BE2C (cell line): ENCODE results near the gene PIK3CB.
A peak's percentile ranks its signal among the peaks of the same experiment; 100 is the strongest.

Experiments
- DNase-seq: peaks from one replicate; pipeline ENCODE4 v3.0.0-alpha.2; 2020
- H3K27me3 ChIP-seq: fragments of 250-450 bp; sonication (Bioruptor Pico); 2 replicates; pipeline ENCODE4 v1.5.1; 2020; ENCODE audit warnings: mild to moderate bottlenecking
- H3K36me3 ChIP-seq: fragments of 250-450 bp; sonication (Bioruptor Pico); 2 replicates; pipeline ENCODE4 v1.5.1; 2020; ENCODE audit warnings: mild to moderate bottlenecking
- H3K4me1 ChIP-seq: fragments of 250-450 bp; sonication (Bioruptor Pico); 2 replicates; pipeline ENCODE4 v1.5.1; 2020
- H3K4me3 ChIP-seq: 2 replicates; pipeline ENCODE4 v1.5.1; 2011; ENCODE audit warnings: low read depth, low read length
- H3K9me3 ChIP-seq: fragments of 250-450 bp; sonication (Bioruptor Pico); 2 replicates; pipeline ENCODE4 v1.5.1; 2020
- CTCF ChIP-seq: IDR thresholded peaks from 2 replicates; pipeline ENCODE4 v1.5.1; 2012; ENCODE audit warnings: mild to moderate bottlenecking, low read depth, low read length

The PIK3CB gene

DNA sequence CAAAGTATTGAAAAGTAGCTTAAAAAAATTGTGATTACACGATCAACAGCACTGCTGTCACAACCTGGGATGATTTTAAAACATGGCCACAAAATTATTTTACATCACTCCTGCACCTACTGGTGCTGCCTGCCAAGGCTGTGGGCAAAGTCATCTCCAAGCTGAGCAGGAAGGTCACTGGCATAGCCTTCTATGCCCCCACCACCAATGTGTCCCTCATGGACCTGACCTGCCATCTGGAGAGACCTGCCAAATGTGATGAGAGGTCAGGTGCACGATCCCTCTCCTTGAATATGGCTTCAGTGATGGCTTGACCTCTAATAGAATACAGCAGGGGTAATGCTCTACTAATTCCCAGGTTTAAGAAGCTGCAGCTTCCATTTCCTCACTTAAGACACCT, 57.8 kb downstream of the PIK3CB start:
- DNase-seq = no peak
- Histone ChIP-seq H3K9me3 (no peaks in the 10 kb centered on the region), H3K27me3 (no peaks in the 10 kb centered on the region), H3K4me1 (peaks cover 3% of the 10 kb centered on the region), H3K36me3 (no peaks in the 10 kb centered on the region), H3K4me3 (no peak overlapping the region)
- TF ChIP-seq CTCF = no peak

DNA sequence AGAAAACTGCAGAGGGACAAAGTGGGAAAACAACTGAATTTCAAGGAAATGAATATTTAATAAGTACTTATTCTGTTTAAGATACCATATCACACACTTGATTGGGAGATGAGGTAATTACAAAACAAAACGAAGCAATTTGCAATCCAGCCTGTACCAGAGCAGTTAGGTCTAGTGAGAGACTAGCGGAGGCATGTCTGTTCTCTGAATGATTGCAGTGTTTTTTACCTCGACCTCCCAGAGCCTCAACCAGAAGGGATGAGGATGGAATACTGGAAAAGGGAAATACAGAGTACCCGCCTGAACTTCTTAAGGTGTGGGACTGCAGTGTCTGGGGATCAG, 59.5 kb downstream of the PIK3CB start:
- H3K4me1 ChIP-seq = peaks cover 3% of the 10 kb centered on the region
- H3K27me3 ChIP-seq = no peaks in the 10 kb centered on the region
- DNase-seq = no peak
- no peaks in the 10 kb centered on the region for H3K36me3 ChIP-seq
- H3K9me3 ChIP-seq = no peaks in the 10 kb centered on the region
- TF ChIP-seq CTCF = no peak
- H3K4me3 ChIP-seq = no peak overlapping the region

DNA sequence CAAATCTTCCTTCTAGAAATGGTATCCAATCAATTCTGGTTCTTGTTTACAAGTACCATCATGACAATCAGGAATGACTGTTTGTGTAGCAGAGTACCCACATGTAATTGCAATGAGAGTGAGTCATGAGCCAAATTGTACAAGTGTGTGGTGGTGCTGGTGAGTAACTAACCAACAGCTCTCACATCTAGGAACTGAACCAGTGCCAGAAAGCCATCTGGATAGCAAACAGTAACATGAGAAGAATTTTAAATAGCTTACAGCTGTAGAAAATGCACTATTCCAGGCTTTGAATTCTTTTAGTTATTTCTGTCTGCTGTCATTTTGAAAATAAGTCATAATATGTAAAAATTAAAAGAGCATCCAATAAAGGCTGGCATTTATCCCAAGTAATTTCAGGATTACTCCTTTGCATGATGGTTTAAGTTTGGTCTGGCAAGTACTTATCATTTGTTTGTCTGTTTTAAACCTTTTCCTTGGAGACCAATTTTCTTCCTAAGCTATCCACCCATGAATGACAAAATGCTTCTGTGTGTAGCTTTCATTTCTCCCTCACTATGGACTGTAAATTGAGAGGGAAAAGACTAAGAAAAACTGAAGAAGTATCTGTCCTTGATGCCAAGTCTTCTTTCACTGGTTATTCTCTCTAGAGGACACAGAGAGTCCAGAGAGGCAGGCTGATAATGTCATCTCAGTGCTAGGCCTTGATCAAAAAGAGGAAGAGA, 60.0 kb downstream of the PIK3CB start:
- Histone ChIP-seq H3K27me3 (no peaks in the 10 kb centered on the region), H3K4me1 (peaks cover 3% of the 10 kb centered on the region), H3K36me3 (no peaks in the 10 kb centered on the region), H3K9me3 (no peaks in the 10 kb centered on the region), H3K4me3 (no peak overlapping the region)
- DNase-seq = peak; percentile 45
- TF ChIP-seq CTCF = no peak; the same call in 1 of the 2 replicates

DNA sequence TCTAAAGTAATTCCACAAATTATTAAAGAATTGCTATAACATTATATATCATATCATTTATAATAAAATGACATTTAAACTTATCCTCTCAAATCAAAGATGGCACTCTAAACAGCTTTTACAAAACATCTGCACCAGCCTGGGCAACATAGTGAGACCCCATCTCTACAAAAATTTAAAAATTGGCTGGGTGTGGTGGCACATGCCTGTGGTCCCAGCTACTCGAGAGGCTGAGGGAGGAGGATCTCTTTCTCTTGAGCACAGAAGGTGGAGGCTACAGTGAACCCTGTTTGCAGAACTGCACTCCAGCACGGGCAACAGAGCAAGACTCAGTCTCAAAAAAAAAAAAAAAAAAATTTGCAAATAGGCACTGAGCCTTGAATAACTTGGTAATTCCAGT, 63.1 kb downstream of the PIK3CB start:
- no peak for DNase-seq
- Histone ChIP-seq H3K9me3 (no peaks in the 10 kb centered on the region), H3K36me3 (no peaks in the 10 kb centered on the region), H3K4me3 (no peak overlapping the region), H3K4me1 (peaks cover 3% of the 10 kb centered on the region), H3K27me3 (no peaks in the 10 kb centered on the region)
- TF ChIP-seq CTCF = no peak

- no peaks in the 10 kb centered on the region for H3K36me3 ChIP-seq
- no peak overlapping the region for H3K4me3 ChIP-seq
- TF ChIP-seq CTCF = no peak
- no peak for DNase-seq
- H3K9me3 ChIP-seq = no peaks in the 10 kb centered on the region
- H3K27me3 ChIP-seq = no peaks in the 10 kb centered on the region
- no peaks in the 10 kb centered on the region; the same call in 1 of the 2 replicates for H3K4me1 ChIP-seq
These were observed 65.1 kb downstream of the PIK3CB start for GRCh38 chr3:138769616-138770015.

- Histone ChIP-seq H3K9me3 (no peaks in the 10 kb centered on the region), H3K27me3 (no peaks in the 10 kb centered on the region), H3K4me3 (no peak overlapping the region), H3K4me1 (no peaks in the 10 kb centered on the region; the same call in 1 of the 2 replicates), H3K36me3 (no peaks in the 10 kb centered on the region)
- TF ChIP-seq CTCF = no peak
- no peak for DNase-seq
These were observed 65.8 kb downstream of the PIK3CB start for GRCh38 chr3:138768946-138769345.
